ENCODE data around the gene GABBR2.

- TF ChIP-seq EP300 (IDR thresholded peaks at IDR 0.05; ENCODE audit: borderline replicate concordance) (no peak), NFIC (IDR thresholded peaks at IDR 0.05) (no peak), REST (IDR thresholded peaks at IDR 0.05; ENCODE audit: low read depth) (no peak), TCF12 (IDR thresholded peaks at IDR 0.05; ENCODE audit: low read depth) (no peak), TAF1 (IDR thresholded peaks at IDR 0.05; ENCODE audit: low read depth) (no peak), YY1 (IDR thresholded peaks at IDR 0.05; ENCODE audit: low read depth) (no peak), MAX (IDR thresholded peaks at IDR 0.05) (no peak), EGR1 (IDR thresholded peaks at IDR 0.05) (no peak)
Measured at GRCh38 chr9:98323051-98323830, 385.5 kb downstream of the GABBR2 start.
